AG04449 (cell line): Measurements from ENCODE around the gene CACNA1A.
A peak's percentile ranks its signal among the peaks of the same experiment; 100 is the strongest.

Experiments
- CTCF ChIA-PET: fragments of 350-600 bp; formaldehyde crosslinking; extraction: SDS; loops from one replicate; lab custom pipeline; 2021; ENCODE audit warnings: antibody characterized with exemption; lab: Yijun Ruan, JAX
- POLR2A ChIA-PET: fragments of 400-600, 350-600 bp; formaldehyde crosslinking; extraction: SDS; loops from one replicate; lab custom pipeline; 2020; ENCODE audit warnings: antibody characterized with exemption, inconsistent platforms; lab: Yijun Ruan, JAX
- DNase-seq: peaks from one replicate; pipeline ENCODE4 v3.0.0-alpha.2; 2010; ENCODE audit warnings: low read depth, low spot score
- H3K4me3 ChIP-seq: 2 replicates; pipeline ENCODE4 v1.5.1; 2011; ENCODE audit warnings: low read depth, mild to moderate bottlenecking, control low read depth, low read length
- CTCF ChIP-seq: IDR thresholded peaks from one replicate; pipeline ENCODE4 v1.5.1; 2011; ENCODE audit warnings: mild to moderate bottlenecking, moderate library complexity, low read length, control low read depth, inconsistent platforms; ENCODE audit not compliant: insufficient read depth; ENCODE audit errors: missing control alignments

CACNA1A gene

DNA sequence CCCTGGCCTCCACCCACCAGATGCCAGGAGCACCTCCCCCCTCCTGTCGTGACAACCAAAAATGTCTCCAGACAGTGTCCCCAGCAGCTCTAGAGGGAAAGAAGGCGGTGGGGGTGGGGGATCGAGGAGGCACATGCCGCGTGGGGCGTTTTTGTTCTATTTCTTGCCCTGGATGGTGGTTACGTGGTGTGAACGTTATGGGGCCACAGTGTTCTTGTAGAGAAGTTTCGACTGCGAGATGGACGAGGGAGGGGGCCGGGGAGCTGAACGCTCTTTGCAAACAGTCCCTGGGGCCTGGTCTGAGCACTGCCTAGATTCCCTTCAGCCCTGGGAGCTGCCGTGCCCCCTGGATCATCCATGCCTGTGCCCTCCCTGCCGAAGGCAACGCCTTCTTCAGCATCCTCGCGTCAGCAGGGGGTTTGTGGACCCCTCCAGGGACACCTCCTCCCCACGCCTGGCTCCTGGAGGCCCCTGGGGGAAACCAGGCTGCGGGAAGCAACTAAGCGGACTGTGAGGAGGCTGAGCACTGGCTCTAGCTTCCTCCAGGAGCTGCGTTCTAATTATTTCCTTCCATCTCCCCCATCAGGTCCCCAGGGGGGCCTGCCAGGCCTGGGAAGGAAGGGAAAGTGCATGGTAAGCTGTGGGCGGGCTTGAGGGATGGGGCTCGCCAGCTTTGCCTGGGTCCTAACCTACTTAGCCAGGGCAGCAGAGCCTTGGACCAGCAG lies 224.6 kb downstream of the CACNA1A start:
- TF ChIP-seq CTCF: no peak
- CTCF ChIA-PET: interaction anchor here (0.7 to 4.4 kb wide), 9 partner anchors 10 to 440 kb away, joined by 3 to 21 read pairs (median 4); no protein-coding TSS in a partner anchor
- DNase-seq: no peak
- POLR2A ChIA-PET: no interaction called here
- H3K4me3 ChIP-seq: no peak overlapping the region

DNA sequence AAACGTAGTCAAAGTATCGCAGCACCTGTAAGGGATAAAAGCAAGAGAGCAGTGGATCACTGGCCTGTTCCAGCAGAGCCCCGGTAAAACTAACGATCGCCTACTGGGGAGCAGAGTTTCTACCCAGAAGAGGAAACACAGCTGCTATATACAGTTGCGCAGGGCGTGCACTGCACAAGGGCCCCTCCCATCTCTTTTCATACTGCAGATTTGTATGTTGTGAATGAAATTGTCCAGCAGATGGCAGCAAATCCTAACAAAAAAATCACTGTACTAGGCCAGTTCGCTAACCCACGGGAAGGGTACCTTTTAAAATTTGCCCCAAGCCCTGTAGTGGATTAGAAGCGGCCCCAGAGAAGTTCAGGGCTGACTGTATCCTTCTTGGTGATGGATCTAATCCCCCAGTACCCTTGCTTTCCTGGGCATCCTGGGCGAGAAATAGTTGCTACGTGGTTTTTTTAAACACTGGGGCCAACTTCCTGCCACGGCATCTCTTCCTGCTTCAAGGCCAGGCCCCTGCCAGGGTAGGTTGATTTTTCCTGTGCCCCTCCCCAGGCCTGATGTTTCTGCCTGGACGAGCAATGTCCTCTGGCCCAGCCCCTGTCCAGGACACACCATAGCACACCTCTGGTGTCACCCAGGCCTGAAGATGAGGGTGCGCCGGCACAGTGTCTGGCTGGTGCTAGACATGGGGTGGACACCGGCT lies 229.0 kb downstream of the CACNA1A start:
- no peak overlapping the region for H3K4me3 ChIP-seq
- ChIA-PET POLR2A (interaction anchor here (0.5 kb wide), 1 partner anchor 128 kb away, joined by 3 read pairs; no protein-coding TSS in a partner anchor), CTCF (interaction anchor here (0.5 to 6.0 kb wide), 49 partner anchors 8 to 464 kb away, joined by 3 to 265 read pairs (median 5); no protein-coding TSS in a partner anchor)
- no peak for DNase-seq
- TF ChIP-seq CTCF: peak; percentile 39

DNA sequence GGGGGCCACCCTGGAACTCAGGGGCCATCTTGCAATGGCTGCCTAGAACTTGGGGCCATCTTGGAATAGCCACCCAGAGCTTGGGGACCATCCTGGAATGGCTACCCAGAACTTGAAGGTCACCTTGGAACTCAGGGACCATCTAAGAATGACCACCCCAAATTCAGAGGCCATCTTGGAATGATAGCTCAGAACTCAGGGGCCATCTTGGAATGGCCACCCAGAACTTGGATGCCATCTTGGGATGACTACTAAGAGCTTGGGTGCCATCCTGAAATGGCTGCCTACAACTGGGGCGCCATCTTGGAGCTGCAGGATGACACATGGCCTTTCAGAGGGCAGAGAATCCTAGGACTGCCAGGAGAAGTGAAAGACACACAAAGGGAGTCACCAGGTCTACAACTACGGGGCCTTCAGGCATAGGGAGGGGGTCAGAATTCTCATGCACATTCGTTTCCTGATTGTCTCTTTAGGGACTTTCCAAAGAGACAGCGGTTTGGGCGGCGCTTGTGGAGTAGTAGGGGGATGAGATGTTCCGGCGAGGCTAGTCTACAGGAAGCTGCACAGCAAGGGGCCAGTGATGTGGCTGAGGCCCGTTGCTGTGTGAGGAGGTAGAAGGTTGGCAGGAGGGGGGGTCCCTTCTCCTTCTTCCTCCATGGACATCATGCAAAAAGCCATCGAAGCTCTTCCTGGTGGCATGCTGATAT lies 231.1 kb downstream of the CACNA1A start:
- H3K4me3 ChIP-seq: no peak overlapping the region
- no peak for TF ChIP-seq CTCF
- POLR2A ChIA-PET: no interaction called here
- no peak for DNase-seq
- CTCF ChIA-PET: interaction anchor here (0.6 to 6.0 kb wide), 7 partner anchors 13 to 455 kb away, joined by 3 to 265 read pairs (median 4); no protein-coding TSS in a partner anchor

- DNase-seq: no peak
- ChIA-PET POLR2A (no interaction called here), CTCF (interaction anchor here (1.1 to 4.4 kb wide), 4 partner anchors 7 to 319 kb away, joined by 4 to 24 read pairs (median 10); no protein-coding TSS in a partner anchor)
- H3K4me3 ChIP-seq: no peak overlapping the region
- TF ChIP-seq CTCF: no peak
Measured at GRCh38 chr19:13270514-13271105, 235.7 kb downstream of the CACNA1A start.

DNA sequence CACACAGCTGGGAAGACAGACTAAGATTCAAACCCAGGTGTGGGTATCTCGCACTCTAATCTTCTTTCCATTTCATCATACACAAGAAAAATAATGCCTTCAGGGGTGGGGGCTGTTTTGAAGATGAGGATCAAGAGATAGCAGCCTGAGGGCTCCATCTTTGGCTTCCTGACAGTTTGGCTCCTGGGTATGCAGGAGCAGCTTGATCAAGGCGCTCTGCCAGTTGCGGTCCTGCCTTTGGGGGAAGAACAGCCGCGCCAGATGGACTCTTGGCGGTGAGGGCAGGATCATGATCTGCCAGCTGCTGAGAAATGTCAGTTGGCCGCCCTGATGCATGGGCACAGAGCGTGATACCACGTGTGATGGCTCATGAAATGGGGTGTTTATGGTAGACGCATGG lies 236.9 kb downstream of the CACNA1A start:
- ChIA-PET CTCF (interaction anchor here (0.7 to 4.6 kb wide), 2 partner anchors 8 to 292 kb away, joined by 4 to 31 read pairs; no protein-coding TSS in a partner anchor), POLR2A (interaction anchor here (1.2 kb wide), 1 partner anchor 116 kb away, joined by 3 read pairs; no protein-coding TSS in a partner anchor)
- H3K4me3 ChIP-seq: no peak overlapping the region
- DNase-seq: no peak
- no peak for TF ChIP-seq CTCF
